Suprapubic skin (tissue), 4 donors: ENCODE results near the gene C2CD4C. TPM values are rescaled to one million over a fixed set of nuclear protein-coding genes. Genes with fewer than 3 reads are reported as not detected.
"Not testable (repeated sequence)": the region's sequence is repeated elsewhere in the genome, so short reads cannot be mapped to it uniquely, and the experiment has no call there.

Experiments
- DNase-seq, 2 donors: peaks; one replicate each; pipeline ENCODE4 v3.0.0-alpha.2; 2019; ENCODE audit warnings: low spot score in 2 of 2
- H3K27ac ChIP-seq: fragments of 200-600 bp; sonication (generic); one replicate; pipeline ENCODE4 v1.5.1; 2019
- H3K27me3 ChIP-seq: fragments of 200-600 bp; sonication (generic); one replicate; pipeline ENCODE4 v1.5.1; 2019
- H3K36me3 ChIP-seq: fragments of 200-600 bp; sonication (generic); one replicate; pipeline ENCODE4 v1.5.1; 2019
- H3K4me1 ChIP-seq: fragments of 200-600 bp; sonication (generic); one replicate; pipeline ENCODE4 v1.5.1; 2019
- H3K4me3 ChIP-seq: fragments of 200-600 bp; sonication (generic); one replicate; pipeline ENCODE4 v1.5.1; 2019; ENCODE audit warnings: mild to moderate bottlenecking
- H3K9me3 ChIP-seq: fragments of 200-600 bp; sonication (generic); one replicate; pipeline ENCODE4 v1.5.1; 2019
- EP300 ChIP-seq: sonication (generic); formaldehyde crosslinking; IDR thresholded peaks from one replicate; pipeline ENCODE4 v1.6.1; 2017; ENCODE audit warnings: antibody characterized with exemption
- POLR2A ChIP-seq, 2 donors: fragments of 450-650 bp; IDR thresholded peaks; one replicate each; pipeline ENCODE4 v1.6.1; 2017; ENCODE audit warnings: antibody characterized with exemption in 2 of 2, mild to moderate bottlenecking in 2 of 2, moderate library complexity in 2 of 2
- POLR2AphosphoS5 ChIP-seq, 3 donors: sonication (generic); formaldehyde crosslinking; IDR thresholded peaks; one replicate each; pipeline ENCODE4 v1.6.1; 2017; ENCODE audit warnings: antibody characterized with exemption in 3 of 3
- WGBS: methylation state at CpG from one replicate; pipeline ENCODE4 v1.1.5; 2018; 5-methylcytosine and 5-hydroxymethylcytosine counted together
- total RNA-seq, 4 donors: library from RNA; depleted of rRNA; stranded (reverse); fragments of >200 nt; gene quantifications; one replicate each; pipeline ENCODE4 v1.1.0, GENCODE V29; 2016
- TF ChIP-seq, protein P1 (sequence below), 2 donors: fragments of 200-600 bp in 1 of 2; fragments of 450-650 bp in 1 of 2; sonication (generic) in 1 of 2; IDR thresholded peaks; one replicate each; pipeline ENCODE4 v1.5.1; 2016 to 2019; ENCODE audit warnings: antibody characterized with exemption in 2 of 2, mild to moderate bottlenecking in 1 of 2, moderate library complexity in 1 of 2

The C2CD4C gene
- total RNA-seq, 4 donors from 2014 or later = 0.13 to 2.3 (median 0.52) TPM

DNA sequence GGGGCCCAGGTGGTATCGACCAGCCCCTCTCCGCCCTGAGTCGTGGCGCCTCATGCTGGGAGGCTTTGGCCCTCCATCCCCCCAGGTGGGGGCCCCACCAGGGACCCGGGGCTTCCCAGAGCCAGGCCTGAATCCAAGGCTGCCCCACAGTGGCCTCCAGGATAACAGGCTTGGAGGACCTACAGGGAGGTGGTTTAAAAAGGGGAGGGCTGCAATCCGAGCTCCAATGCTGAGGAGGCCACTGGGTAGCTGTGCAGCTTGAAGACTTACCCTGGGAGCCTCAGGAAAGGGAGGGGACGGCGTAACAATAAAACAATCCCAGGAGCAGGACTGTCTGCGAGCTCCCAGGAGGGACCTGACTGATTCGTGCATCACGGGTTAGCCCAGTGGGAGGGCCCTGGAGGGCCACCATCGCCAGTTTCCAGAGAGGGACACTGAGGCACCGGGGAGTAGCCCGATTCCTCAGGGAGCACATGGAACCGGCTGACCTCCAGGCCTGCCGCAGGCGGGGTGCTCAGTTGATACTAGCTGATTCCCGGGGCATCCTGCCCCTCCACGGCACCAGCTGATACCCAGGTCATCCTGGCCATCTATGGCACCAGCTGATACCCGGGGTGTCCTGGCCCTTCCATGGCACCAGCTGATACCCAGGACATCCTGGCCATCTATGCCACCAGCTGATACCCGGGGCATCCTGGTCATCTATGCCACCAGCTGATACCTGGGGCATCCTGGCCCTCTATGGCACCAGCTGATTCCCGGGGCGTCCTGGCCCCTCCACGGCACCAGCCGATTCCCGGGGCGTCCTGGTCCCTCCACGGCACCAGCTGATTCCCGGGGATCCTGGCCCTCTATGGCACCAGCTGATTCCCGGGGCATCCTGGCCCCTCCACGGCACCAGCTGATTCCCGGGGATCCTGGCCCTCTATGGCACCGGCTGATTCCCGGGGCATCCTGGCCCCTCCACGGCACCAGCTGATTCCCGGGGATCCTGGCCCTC, 3.7 kb upstream of the C2CD4C start:
- Histone ChIP-seq H3K27me3 (peaks cover 55% of the 10 kb centered on the region), H3K36me3 (no peaks in the 10 kb centered on the region), H3K4me1 (peaks cover 22% of the 10 kb centered on the region), H3K9me3 (no peaks in the 10 kb centered on the region), H3K4me3 (no peak overlapping the region), H3K27ac (no peak overlapping the region)
- peak in 1 of 2 donors; percentile 55 for DNase-seq
- 75% methylated on average over 13 of the region's 36 CpGs for WGBS
- TF ChIP-seq, protein P1, sequence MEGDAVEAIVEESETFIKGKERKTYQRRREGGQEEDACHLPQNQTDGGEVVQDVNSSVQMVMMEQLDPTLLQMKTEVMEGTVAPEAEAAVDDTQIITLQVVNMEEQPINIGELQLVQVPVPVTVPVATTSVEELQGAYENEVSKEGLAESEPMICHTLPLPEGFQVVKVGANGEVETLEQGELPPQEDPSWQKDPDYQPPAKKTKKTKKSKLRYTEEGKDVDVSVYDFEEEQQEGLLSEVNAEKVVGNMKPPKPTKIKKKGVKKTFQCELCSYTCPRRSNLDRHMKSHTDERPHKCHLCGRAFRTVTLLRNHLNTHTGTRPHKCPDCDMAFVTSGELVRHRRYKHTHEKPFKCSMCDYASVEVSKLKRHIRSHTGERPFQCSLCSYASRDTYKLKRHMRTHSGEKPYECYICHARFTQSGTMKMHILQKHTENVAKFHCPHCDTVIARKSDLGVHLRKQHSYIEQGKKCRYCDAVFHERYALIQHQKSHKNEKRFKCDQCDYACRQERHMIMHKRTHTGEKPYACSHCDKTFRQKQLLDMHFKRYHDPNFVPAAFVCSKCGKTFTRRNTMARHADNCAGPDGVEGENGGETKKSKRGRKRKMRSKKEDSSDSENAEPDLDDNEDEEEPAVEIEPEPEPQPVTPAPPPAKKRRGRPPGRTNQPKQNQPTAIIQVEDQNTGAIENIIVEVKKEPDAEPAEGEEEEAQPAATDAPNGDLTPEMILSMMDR (IDR thresholded peaks at IDR 0.05) = no peak

GRCh38 chr19:411723-412355, 2.9 kb upstream of the C2CD4C start:
- TF ChIP-seq EP300 (no peak), POLR2AphosphoS5 (IDR thresholded peaks at IDR 0.05) (no peak), POLR2A (IDR thresholded peaks at IDR 0.05) (no peak)
- TF ChIP-seq, protein P1 (IDR thresholded peaks at IDR 0.05) = no peak
- WGBS = 62% methylated on average over 7 of the region's 13 CpGs
- DNase-seq = peak; percentile 42 to 69
- H3K36me3 ChIP-seq = no peaks in the 10 kb centered on the region
- no peaks in the 10 kb centered on the region for H3K9me3 ChIP-seq
- peaks cover 22% of the 10 kb centered on the region for H3K4me1 ChIP-seq
- peaks cover 64% of the 10 kb centered on the region for H3K27me3 ChIP-seq
- H3K4me3 ChIP-seq = no peak overlapping the region
- H3K27ac ChIP-seq = no peak overlapping the region

GRCh38 chr19:411121-411722, 2.3 kb upstream of the C2CD4C start:
- DNase-seq = peak in 1 of 2 donors; percentile 45
- Histone ChIP-seq H3K27me3 (peaks cover 70% of the 10 kb centered on the region), H3K4me1 (peaks cover 22% of the 10 kb centered on the region)
- H3K4me3 ChIP-seq, H3K36me3 ChIP-seq, H3K9me3 ChIP-seq, H3K27ac ChIP-seq: not testable (repeated sequence)
- WGBS = 80% methylated on average over 4 of the region's 22 CpGs

GRCh38 chr19:410243-410781, 1.4 kb upstream of the C2CD4C start:
- no peak overlapping the region for H3K4me3 ChIP-seq
- H3K27me3 ChIP-seq = peaks cover 79% of the 10 kb centered on the region
- DNase-seq = peak; percentile 58 to 70

DNA sequence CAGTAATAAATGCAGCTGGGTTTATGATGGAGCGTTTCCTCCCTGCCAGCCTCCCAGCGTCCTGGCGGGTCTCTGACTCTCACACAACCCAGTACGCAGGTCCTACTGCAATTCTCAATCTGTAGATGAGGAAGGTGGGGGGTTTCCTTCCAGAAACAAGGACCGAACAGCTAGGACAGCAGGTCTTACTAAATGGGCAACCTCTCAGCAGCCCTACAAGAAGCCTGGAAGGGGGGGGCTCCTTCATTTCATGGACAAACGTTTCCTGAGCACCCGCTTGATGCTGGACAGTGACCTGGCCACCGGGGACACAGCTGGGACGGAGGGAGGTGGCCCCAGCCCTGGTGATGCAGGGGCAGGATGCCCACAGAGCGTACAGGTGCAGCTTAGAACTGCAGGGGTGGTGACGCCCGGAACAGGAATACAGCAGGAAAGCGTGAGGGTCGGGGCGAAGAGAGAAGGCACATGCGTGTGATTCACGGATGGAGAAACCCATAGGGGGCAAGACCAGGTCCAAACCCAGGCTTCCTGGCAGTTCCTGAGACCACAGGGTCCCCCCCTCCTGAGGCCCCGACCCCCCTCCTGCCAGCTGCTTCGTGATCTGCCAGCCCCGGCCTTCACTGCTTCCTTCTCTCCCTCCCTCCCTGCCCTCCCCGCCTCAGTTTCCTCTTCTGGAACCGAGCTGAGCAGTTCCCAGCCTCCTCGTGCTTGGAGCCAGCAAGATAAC, 732 bp upstream of the C2CD4C start:
- Histone ChIP-seq H3K4me1 (peaks cover 31% of the 10 kb centered on the region), H3K27me3 (peaks cover 83% of the 10 kb centered on the region), H3K27ac (no peak overlapping the region), H3K9me3 (no peaks in the 10 kb centered on the region), H3K36me3 (no peaks in the 10 kb centered on the region), H3K4me3 (peak overlapping the region; percentile 51)
- TF ChIP-seq EP300 = no peak
- no peak for TF ChIP-seq POLR2A (IDR thresholded peaks at IDR 0.05)
- TF ChIP-seq, protein P1 (IDR thresholded peaks at IDR 0.05) = no peak
- TF ChIP-seq POLR2AphosphoS5 (IDR thresholded peaks at IDR 0.05) = no peak
- DNase-seq = peak; percentile 60 to 77
- WGBS = 7% methylated on average over 23 of the region's 23 CpGs

More at GRCh38 chr19:410243-410781, 1.4 kb upstream of the C2CD4C start:
- no peak overlapping the region for H3K27ac ChIP-seq
- WGBS = 30% methylated on average over 6 of the region's 21 CpGs
- peaks cover 31% of the 10 kb centered on the region for H3K4me1 ChIP-seq
- no peaks in the 10 kb centered on the region for H3K36me3 ChIP-seq
- TF ChIP-seq EP300 (no peak), POLR2A (IDR thresholded peaks at IDR 0.05) (no peak), POLR2AphosphoS5 (IDR thresholded peaks at IDR 0.05) (no peak)
- TF ChIP-seq, protein P1 (IDR thresholded peaks at IDR 0.05) = no peak
- H3K9me3 ChIP-seq = no peaks in the 10 kb centered on the region
